ENCODE data around the gene COL4A1. TPM values are rescaled to one million over a fixed set of nuclear protein-coding genes. Genes with fewer than 3 reads are reported as not detected.

The COL4A1 gene
- total RNA-seq, 3 donors from 2014 or later, result 19.0 to 308 (median 61.9) TPM

GRCh38 chr13:110138010-110138699 lies 168.8 kb downstream of the COL4A1 start:
- peak; percentile 91 for ATAC-seq
- H3K9me3 ChIP-seq, result no peaks in the 10 kb centered on the region
- H3K4me1 ChIP-seq (ENCODE audit: low read depth), result peaks cover 5% of the 10 kb centered on the region
- peak; percentile 59 to 71 (median 66) for DNase-seq
- intact Hi-C loops (cut with DNase I, micrococcal nuclease), result no loop called here
- TF ChIP-seq CTCF (IDR thresholded peaks at IDR 0.05), result no peak
- no peaks in the 10 kb centered on the region for H3K36me3 ChIP-seq (ENCODE audit: low read depth)
- H3K4me3 ChIP-seq, result no peak overlapping the region

GRCh38 chr13:110137680-110138009 lies 169.3 kb downstream of the COL4A1 start:
- Histone ChIP-seq H3K36me3 (ENCODE audit: low read depth) (no peaks in the 10 kb centered on the region), H3K4me1 (ENCODE audit: low read depth) (peaks cover 5% of the 10 kb centered on the region), H3K4me3 (no peak overlapping the region), H3K9me3 (no peaks in the 10 kb centered on the region)
- intact Hi-C loops (cut with DNase I, micrococcal nuclease), result no loop called here
- peak; percentile 70 for ATAC-seq
- no peak for TF ChIP-seq CTCF (IDR thresholded peaks at IDR 0.05)
- DNase-seq, result peak in 2 of 3 donors; percentile 45 to 55

GRCh38 chr13:110136660-110137585 lies 170.0 kb downstream of the COL4A1 start:
- DNase-seq (no peak), ATAC-seq (no peak)
- Histone ChIP-seq H3K4me1 (ENCODE audit: low read depth) (peaks cover 5% of the 10 kb centered on the region), H3K4me3 (no peak overlapping the region), H3K36me3 (ENCODE audit: low read depth) (no peaks in the 10 kb centered on the region), H3K9me3 (no peaks in the 10 kb centered on the region)
- intact Hi-C loops (cut with DNase I, micrococcal nuclease), result no loop called here
- no peak for TF ChIP-seq CTCF (IDR thresholded peaks at IDR 0.05)

- no peak for TF ChIP-seq CTCF (IDR thresholded peaks at IDR 0.05)
- intact Hi-C loops (cut with DNase I, micrococcal nuclease), result no loop called here
- Histone ChIP-seq H3K36me3 (ENCODE audit: low read depth) (no peaks in the 10 kb centered on the region), H3K9me3 (no peaks in the 10 kb centered on the region), H3K4me3 (no peak overlapping the region), H3K4me1 (ENCODE audit: low read depth) (peaks cover 5% of the 10 kb centered on the region)
- no peak for DNase-seq
- no peak for ATAC-seq
These were observed 170.9 kb downstream of the COL4A1 start for GRCh38 chr13:110135977-110136597.

- TF ChIP-seq CTCF (IDR thresholded peaks at IDR 0.05), result no peak
- no peak for ATAC-seq
These were observed 172.2 kb downstream of the COL4A1 start for GRCh38 chr13:110134801-110135200.

More at GRCh38 chr13:110134801-110135200, 172.2 kb downstream of the COL4A1 start:
- no peak for DNase-seq
- peaks cover 5% of the 10 kb centered on the region for H3K4me1 ChIP-seq (ENCODE audit: low read depth)
- no peaks in the 10 kb centered on the region for H3K36me3 ChIP-seq (ENCODE audit: low read depth)
- no peak overlapping the region for H3K4me3 ChIP-seq
- no peaks in the 10 kb centered on the region for H3K9me3 ChIP-seq
- intact Hi-C loops (cut with DNase I, micrococcal nuclease), result no loop called here

Data from mucosa of descending colon (tissue), 3 donors.